OCI-LY7 (cell line): Measurements from ENCODE around the gene GPBP1L1. TPM values are rescaled to one million over a fixed set of nuclear protein-coding genes. Genes with fewer than 3 reads are reported as not detected.

Source experiments
- BruUV-seq: library from RNA; stranded (reverse); fragments of 400-500 nt; replicated peaks from 2 replicates; lab custom pipeline; 2021; lab: Mats Ljungman, UMichigan
- CTCF ChIA-PET: fragments of 300-600 bp; sonication (Branson Sonifier 250); formaldehyde crosslinking; loops from one replicate; lab custom pipeline; 2022; ENCODE audit warnings: antibody characterized with exemption; ENCODE audit not compliant: unreplicated experiment; lab: Charles Lee
- POLR2A ChIA-PET: fragments of 300-600 bp; sonication (Branson Sonifier 250); formaldehyde crosslinking; loops from one replicate; lab custom pipeline; 2022; ENCODE audit warnings: antibody characterized with exemption; lab: Charles Lee
- DNase-seq: peaks from one replicate; pipeline ENCODE4 v3.0.0-alpha.2; 2015; ENCODE audit warnings: low spot score
- H2AFZ ChIP-seq: fragments of 200-600 bp; sonication (generic), shearing (Covaris generic); 2 replicates; pipeline ENCODE4 v1.6.1; 2014; ENCODE audit warnings: mild to moderate bottlenecking, antibody characterized with exemption, low read length, moderate library complexity
- H3K27ac ChIP-seq: fragments of 200-600 bp; sonication (generic); 2 replicates; pipeline ENCODE4 v1.5.1; 2014; ENCODE audit warnings: mixed run types, low read depth, mild to moderate bottlenecking, moderate library complexity, low read length, inconsistent platforms; ENCODE audit not compliant: poor library complexity, severe bottlenecking
- H3K36me3 ChIP-seq: fragments of 200-600 bp; sonication (generic); 2 replicates; pipeline ENCODE4 v1.6.1; 2014; ENCODE audit warnings: mild to moderate bottlenecking, antibody characterized with exemption, low read length, moderate library complexity, mixed read lengths; ENCODE audit not compliant: insufficient read depth
- H3K4me1 ChIP-seq: fragments of 200-600 bp; sonication (generic); 2 replicates; pipeline ENCODE4 v1.5.1; 2014; ENCODE audit warnings: mild to moderate bottlenecking, low read length; ENCODE audit not compliant: insufficient read depth, poor library complexity, severe bottlenecking
- H3K4me2 ChIP-seq: fragments of 200-600 bp; sonication (generic); 2 replicates; pipeline ENCODE4 v1.6.1; 2014; ENCODE audit warnings: mild to moderate bottlenecking, low read length
- H3K4me3 ChIP-seq: fragments of 200-600 bp; sonication (generic); 2 replicates; pipeline ENCODE4 v1.5.1; 2014; ENCODE audit warnings: mild to moderate bottlenecking, low read depth, low read length; ENCODE audit not compliant: poor library complexity, severe bottlenecking
- H3K79me2 ChIP-seq: fragments of 200-600 bp; sonication (generic); 2 replicates; pipeline ENCODE4 v1.6.1; 2016; ENCODE audit warnings: low read depth, mild to moderate bottlenecking, low read length, moderate library complexity, mixed read lengths; ENCODE audit not compliant: insufficient read depth
- H3K9me2 ChIP-seq: fragments of 200-600 bp; sonication (generic); 2 replicates; pipeline ENCODE4 v1.6.1; 2016; ENCODE audit warnings: mild to moderate bottlenecking, low read length, mixed read lengths; ENCODE audit not compliant: insufficient read depth
- H3K9me3 ChIP-seq: fragments of 200-600 bp; sonication (generic); 2 replicates; pipeline ENCODE4 v1.6.1; 2014; ENCODE audit warnings: mild to moderate bottlenecking, mixed run types, low read length, mixed read lengths
- H4K20me1 ChIP-seq: fragments of 200-600 bp; sonication (generic); 2 replicates; pipeline ENCODE4 v1.6.1; 2014; ENCODE audit warnings: mild to moderate bottlenecking, antibody characterized with exemption, low read length, moderate library complexity, mixed read lengths; ENCODE audit not compliant: insufficient read depth
- CTCF ChIP-seq: fragments of 200-600 bp; sonication (generic); conservative IDR thresholded peaks from 2 replicates; pipeline ENCODE4 v1.5.1; 2014; ENCODE audit warnings: mild to moderate bottlenecking, antibody characterized with exemption, low read length, moderate library complexity, mixed read lengths
- EZH2phosphoT487 ChIP-seq: fragments of 200-600 bp; sonication (generic); IDR thresholded peaks from 2 replicates; pipeline ENCODE4 v1.6.1; 2018; ENCODE audit warnings: low read depth, borderline replicate concordance, mild to moderate bottlenecking, mixed run types, antibody characterized with exemption, low read length, moderate library complexity, mixed read lengths
- intact Hi-C: fragments of 100-400 bp; cut with micrococcal nuclease; formaldehyde crosslinking; loops from one replicate; pipeline ENCODE4 v1.10.0; 2022; ENCODE audit not compliant: unreplicated experiment
- total RNA-seq, 2 experiments: library from RNA; depleted of rRNA in 1 of 2; stranded (reverse); fragments of >200 nt in 1 of 2; shearing (Covaris generic) in 1 of 2; gene quantifications; 2 replicates each; pipeline ENCODE4 v1.2.3, GENCODE V29; 2014 to 2022

GPBP1L1 gene
- total RNA-seq, 2 experiments from 2014 or later, result 89.7 to 130 TPM

GRCh38 chr1:45716700-45717099, 30.4 kb upstream of the GPBP1L1 start:
- intact Hi-C loops, result no loop called here
- no TSS peak for BruUV-seq
- no peak for DNase-seq

DNA sequence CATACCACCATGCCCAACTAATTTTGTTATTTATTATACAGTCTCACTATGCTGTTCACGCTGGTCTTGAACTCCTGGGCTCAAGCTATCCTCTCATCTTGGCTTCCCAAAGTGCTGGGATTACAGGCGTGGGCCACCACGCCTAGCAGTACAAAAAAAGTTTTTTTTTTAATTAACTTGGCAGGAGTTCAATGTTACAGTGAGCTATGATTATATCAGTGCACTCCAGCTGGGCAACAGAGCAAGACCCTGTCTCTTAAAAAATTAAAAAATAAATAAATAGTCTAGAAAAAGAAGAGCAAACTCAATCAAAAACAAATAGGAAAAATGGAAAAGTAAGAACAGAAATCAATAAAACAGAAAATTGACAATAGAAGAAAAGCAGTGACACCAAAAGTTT, 27.4 kb upstream of the GPBP1L1 start:
- ChIA-PET CTCF (no interaction called here), POLR2A (interaction anchor here (1.0 kb wide), 1 partner anchor 17 kb away, joined by 3 read pairs; no protein-coding TSS in a partner anchor)
- TF ChIP-seq CTCF, result no peak
- TF ChIP-seq EZH2phosphoT487, result no peak
- Histone ChIP-seq H3K27ac (no peak overlapping the region), H2AFZ (no peak overlapping the region), H4K20me1 (no peaks in the 10 kb centered on the region), H3K4me1 (no peaks in the 10 kb centered on the region), H3K79me2 (no peaks in the 10 kb centered on the region), H3K9me2 (no peaks in the 10 kb centered on the region), H3K4me2 (no peak overlapping the region), H3K4me3 (no peak overlapping the region), H3K36me3 (peaks cover 1% of the 10 kb centered on the region), H3K9me3 (no peaks in the 10 kb centered on the region)
- intact Hi-C loops, result no loop called here
- DNase-seq, result no peak
- no TSS peak for BruUV-seq

More at GRCh38 chr1:45716700-45717099, 30.4 kb upstream of the GPBP1L1 start:
- H2AFZ ChIP-seq, result no peak overlapping the region
- H3K4me3 ChIP-seq, result no peak overlapping the region
- H3K36me3 ChIP-seq, result no peaks in the 10 kb centered on the region
- no peaks in the 10 kb centered on the region for H3K9me2 ChIP-seq
- no peak overlapping the region for H3K4me2 ChIP-seq
- H3K4me1 ChIP-seq, result no peaks in the 10 kb centered on the region
- no peaks in the 10 kb centered on the region for H3K9me3 ChIP-seq
- ChIA-PET POLR2A (interaction anchor here (0.7 kb wide), 1 partner anchor 72 kb away, joined by 3 read pairs; no protein-coding TSS in a partner anchor), CTCF (no interaction called here)
- TF ChIP-seq CTCF, result no peak
- TF ChIP-seq EZH2phosphoT487, result no peak
- H3K79me2 ChIP-seq, result no peaks in the 10 kb centered on the region
- no peaks in the 10 kb centered on the region for H4K20me1 ChIP-seq
- H3K27ac ChIP-seq, result no peak overlapping the region

GRCh38 chr1:45704637-45705036, 18.3 kb upstream of the GPBP1L1 start:
- TF ChIP-seq CTCF (no peak), EZH2phosphoT487 (no peak)
- Histone ChIP-seq H3K27ac (no peak overlapping the region), H4K20me1 (no peaks in the 10 kb centered on the region), H3K4me1 (no peaks in the 10 kb centered on the region), H3K9me2 (no peaks in the 10 kb centered on the region), H2AFZ (no peak overlapping the region), H3K9me3 (no peaks in the 10 kb centered on the region), H3K4me3 (no peak overlapping the region), H3K79me2 (no peaks in the 10 kb centered on the region), H3K4me2 (no peak overlapping the region), H3K36me3 (peaks cover 6% of the 10 kb centered on the region)
- no TSS peak for BruUV-seq
- intact Hi-C loops, result no loop called here
- ChIA-PET POLR2A (interaction anchor here (0.6 kb wide), 2 partner anchors 34 to 214 kb away, joined by 3 read pairs; no protein-coding TSS in a partner anchor), CTCF (no interaction called here)
- no peak for DNase-seq
